Coronary artery (tissue), 2 donors: ENCODE results near the gene ARMS2.

ENCODE experiments used
- DNase-seq: peaks from one replicate; pipeline ENCODE4 v3.0.0-alpha.2; 2017; ENCODE audit warnings: low spot score
- H3K27ac ChIP-seq, 2 donors: fragments of 200-600 bp; sonication (generic); one replicate each; pipeline ENCODE4 v1.5.1; 2016 to 2019
- H3K4me3 ChIP-seq: fragments of 200-600 bp; sonication (generic); 2 replicates; pipeline ENCODE4 v1.5.1; 2016; ENCODE audit warnings: mild to moderate bottlenecking, moderate library complexity
- CTCF ChIP-seq: fragments of 200-600 bp; sonication (generic); IDR thresholded peaks from one replicate; pipeline ENCODE4 v1.5.1; 2019; ENCODE audit warnings: antibody characterized with exemption

ARMS2 gene

GRCh38 chr10:122475591-122476332, 21.3 kb downstream of the ARMS2 start:
- DNase-seq = no peak

GRCh38 chr10:122476333-122476695, 21.9 kb downstream of the ARMS2 start:
- DNase-seq = no peak
- no peak overlapping the region for H3K4me3 ChIP-seq
- H3K27ac ChIP-seq = peak overlapping the region in 1 of 2 donors; percentile 82
- no peak for TF ChIP-seq CTCF

More at GRCh38 chr10:122475591-122476332, 21.3 kb downstream of the ARMS2 start:
- no peak for TF ChIP-seq CTCF
- H3K27ac ChIP-seq = peak overlapping the region; percentile 42 to 82
- H3K4me3 ChIP-seq = peak overlapping the region; percentile 57

- H3K27ac ChIP-seq = no peak overlapping the region
- H3K4me3 ChIP-seq = no peak overlapping the region
- no peak for DNase-seq
- TF ChIP-seq CTCF = no peak
Measured at GRCh38 chr10:122477436-122477835, 23.0 kb downstream of the ARMS2 start.

GRCh38 chr10:122478971-122479370, 24.5 kb downstream of the ARMS2 start:
- no peak overlapping the region for H3K4me3 ChIP-seq
- no peak for TF ChIP-seq CTCF
- no peak overlapping the region for H3K27ac ChIP-seq
- no peak for DNase-seq

- H3K27ac ChIP-seq = peak overlapping the region in 1 of 2 donors; percentile 23
- H3K4me3 ChIP-seq = no peak overlapping the region
- DNase-seq = no peak
- no peak for TF ChIP-seq CTCF
Measured at GRCh38 chr10:122480146-122480833, 25.8 kb downstream of the ARMS2 start.

- no peak for TF ChIP-seq CTCF
- DNase-seq = no peak
- Histone ChIP-seq H3K4me3 (no peak overlapping the region), H3K27ac (no peak overlapping the region)
Measured at GRCh38 chr10:122481296-122482056, 27.0 kb downstream of the ARMS2 start.
